HepG2 (cell line): ENCODE data around the gene MAB21L4. TPM values are rescaled to one million over a fixed set of nuclear protein-coding genes. Genes with fewer than 3 reads are reported as not detected.

Experiments
- ARHGAP35 ChIP-seq: sonication (generic); formaldehyde crosslinking; IDR thresholded peaks from 2 replicates; pipeline ENCODE4 v1.9.0; 2022; ENCODE audit warnings: mild to moderate bottlenecking, inconsistent platforms, moderate library complexity, missing genetic modification reagents, borderline replicate concordance
- CENPT ChIP-seq: sonication (generic); formaldehyde crosslinking; IDR thresholded peaks from 2 replicates; pipeline ENCODE4 v1.8.0; 2022; ENCODE audit warnings: low read depth, mild to moderate bottlenecking, moderate library complexity, missing genetic modification reagents
- HES4 ChIP-seq: sonication (generic); formaldehyde crosslinking; IDR thresholded peaks from 2 replicates; pipeline ENCODE4 v1.9.0; 2021; ENCODE audit warnings: mild to moderate bottlenecking, missing genetic modification reagents, borderline replicate concordance
- IKZF1 ChIP-seq: fragments of 450-650 bp; IDR thresholded peaks from 2 replicates; pipeline ENCODE4 v1.7.1; 2016
- KDM5B ChIP-seq: sonication (generic); formaldehyde crosslinking; IDR thresholded peaks from 2 replicates; pipeline ENCODE4 v1.4.0; 2020; ENCODE audit warnings: missing genetic modification reagents, mild to moderate bottlenecking, borderline replicate concordance
- KMT2A ChIP-seq: sonication (generic); formaldehyde crosslinking; IDR thresholded peaks from 2 replicates; pipeline ENCODE4 v1.4.0; 2020; ENCODE audit warnings: missing genetic modification reagents
- MTF2 ChIP-seq: sonication (generic); formaldehyde crosslinking; IDR thresholded peaks from 2 replicates; pipeline ENCODE4 v1.5.0; 2020; ENCODE audit warnings: missing genetic modification reagents, borderline replicate concordance
- NR2F1 ChIP-seq, 2 experiments: fragments of 450-650 bp in 1 of 2; formaldehyde crosslinking in 1 of 2; IDR thresholded peaks; 2 replicates each; pipeline versions ENCODE4 v1.5.0 to v1.6.1; 2016 to 2020; ENCODE audit warnings: mild to moderate bottlenecking in 1 of 2, missing compliant biosample characterization in 1 of 2, missing genetic modification reagents in 1 of 2, moderate library complexity in 1 of 2
- RXRA ChIP-seq: sonication (generic); formaldehyde crosslinking; IDR thresholded peaks from 2 replicates; pipeline ENCODE4 v1.5.1; 2020; ENCODE audit warnings: missing genetic modification reagents
- SIN3A ChIP-seq: IDR thresholded peaks from 2 replicates; pipeline ENCODE4 v1.6.1; 2011; ENCODE audit warnings: low read depth, mild to moderate bottlenecking, control low read depth, low read length, borderline replicate concordance
- SIN3B ChIP-seq: fragments of 150-350 bp; IDR thresholded peaks from 2 replicates; pipeline ENCODE4 v1.6.1; 2014; ENCODE audit warnings: low read length
- SNRNP70 ChIP-seq: fragments of 200-400 bp; formaldehyde crosslinking; IDR thresholded peaks from 2 replicates; pipeline ENCODE4 v1.6.1; 2017; ENCODE audit warnings: mild to moderate bottlenecking, low read depth, low read length, moderate library complexity
- SOX13 ChIP-seq, 3 experiments: fragments of 450-650 bp in 1 of 3; sonication (generic) in 1 of 3; formaldehyde crosslinking in 1 of 3; IDR thresholded peaks in 2 of 3; conservative IDR thresholded peaks in 1 of 3; 2 replicates each; pipeline versions ENCODE4 v1.5.0 to v1.6.1; 2016 to 2020; ENCODE audit warnings: antibody characterized with exemption in 1 of 3, mild to moderate bottlenecking in 1 of 3, missing compliant biosample characterization in 1 of 3, missing genetic modification reagents in 1 of 3, moderate library complexity in 1 of 3
- ZBTB38 ChIP-seq: sonication (generic); formaldehyde crosslinking; IDR thresholded peaks from 2 replicates; pipeline ENCODE4 v1.5.1; 2020; ENCODE audit warnings: mild to moderate bottlenecking, missing genetic modification reagents
- ZFP90 ChIP-seq: sonication (generic); formaldehyde crosslinking; IDR thresholded peaks from 2 replicates; pipeline ENCODE4 v1.8.0; 2022; ENCODE audit warnings: missing genetic modification reagents, mild to moderate bottlenecking, inconsistent platforms, borderline replicate concordance
- ZNF225 ChIP-seq: sonication (generic); formaldehyde crosslinking; IDR thresholded peaks from 2 replicates; pipeline ENCODE4 v1.4.0; 2020; ENCODE audit warnings: mild to moderate bottlenecking, missing genetic modification reagents
- ZNF234 ChIP-seq: sonication (generic); formaldehyde crosslinking; conservative IDR thresholded peaks from 2 replicates; pipeline ENCODE4 v1.5.1; 2020; ENCODE audit warnings: mild to moderate bottlenecking, missing genetic modification reagents
- ZNF296 ChIP-seq: sonication (generic); formaldehyde crosslinking; conservative IDR thresholded peaks from 2 replicates; pipeline ENCODE4 v1.5.0; 2020; ENCODE audit warnings: mild to moderate bottlenecking, missing genetic modification reagents
- ZNF335 ChIP-seq: sonication (generic); formaldehyde crosslinking; IDR thresholded peaks from 2 replicates; pipeline ENCODE4 v1.4.0; 2020; ENCODE audit warnings: missing genetic modification reagents
- ZNF468 ChIP-seq: sonication (generic); formaldehyde crosslinking; IDR thresholded peaks from 2 replicates; pipeline ENCODE4 v1.8.0; 2022; ENCODE audit warnings: mild to moderate bottlenecking, moderate library complexity, missing genetic modification reagents
- ZNF558 ChIP-seq: sonication (generic); formaldehyde crosslinking; IDR thresholded peaks from 2 replicates; pipeline ENCODE4 v1.9.0; 2022; ENCODE audit warnings: mild to moderate bottlenecking, missing genetic modification reagents, borderline replicate concordance
- polyA plus RNA-seq, 8 experiments: library from polyadenylated mRNA; depleted of rRNA in 3 of 8; stranded (reverse) in 7 of 8; unstranded in 1 of 8; fragments of >200 nt; fragmentation: Illumina TruSeq in 4 of 8; extraction: Trizol in 4 of 8; gene quantifications; 2 replicates each; pipeline versions ENCODE4 v1.2.1 to v1.2.3, GENCODE V29; 2011 to 2016; ENCODE audit warnings: low read depth in 4 of 8, missing spikeins in 1 of 8, mixed read lengths in 1 of 8; ENCODE audit not compliant: insufficient read depth in 1 of 8
- total RNA-seq, 5 experiments: library from RNA; depleted of rRNA; stranded (reverse); fragments of >200 nt; fragmentation: Illumina TruSeq; extraction: Trizol; gene quantifications; 2 replicates each; pipeline ENCODE4 v1.2.3, GENCODE V29; 2016; ENCODE audit warnings: low read depth in 1 of 5
- TF ChIP-seq, protein P1 (sequence below): sonication (generic); formaldehyde crosslinking; IDR thresholded peaks from 2 replicates; pipeline ENCODE4 v1.5.1; 2020; ENCODE audit warnings: missing genetic modification reagents, mild to moderate bottlenecking, borderline replicate concordance
- TF ChIP-seq, protein P2 (sequence below): sonication (generic); formaldehyde crosslinking; IDR thresholded peaks from 2 replicates; pipeline ENCODE4 v1.5.0; 2020; ENCODE audit warnings: mild to moderate bottlenecking, missing genetic modification reagents, borderline replicate concordance

The MAB21L4 gene
- total and polyA plus RNA-seq, 2 of the 13 experiments (the other 11 are each of a cell fraction or from before 2014, with no cell fraction given), result 3.0 to 14.0 TPM

DNA sequence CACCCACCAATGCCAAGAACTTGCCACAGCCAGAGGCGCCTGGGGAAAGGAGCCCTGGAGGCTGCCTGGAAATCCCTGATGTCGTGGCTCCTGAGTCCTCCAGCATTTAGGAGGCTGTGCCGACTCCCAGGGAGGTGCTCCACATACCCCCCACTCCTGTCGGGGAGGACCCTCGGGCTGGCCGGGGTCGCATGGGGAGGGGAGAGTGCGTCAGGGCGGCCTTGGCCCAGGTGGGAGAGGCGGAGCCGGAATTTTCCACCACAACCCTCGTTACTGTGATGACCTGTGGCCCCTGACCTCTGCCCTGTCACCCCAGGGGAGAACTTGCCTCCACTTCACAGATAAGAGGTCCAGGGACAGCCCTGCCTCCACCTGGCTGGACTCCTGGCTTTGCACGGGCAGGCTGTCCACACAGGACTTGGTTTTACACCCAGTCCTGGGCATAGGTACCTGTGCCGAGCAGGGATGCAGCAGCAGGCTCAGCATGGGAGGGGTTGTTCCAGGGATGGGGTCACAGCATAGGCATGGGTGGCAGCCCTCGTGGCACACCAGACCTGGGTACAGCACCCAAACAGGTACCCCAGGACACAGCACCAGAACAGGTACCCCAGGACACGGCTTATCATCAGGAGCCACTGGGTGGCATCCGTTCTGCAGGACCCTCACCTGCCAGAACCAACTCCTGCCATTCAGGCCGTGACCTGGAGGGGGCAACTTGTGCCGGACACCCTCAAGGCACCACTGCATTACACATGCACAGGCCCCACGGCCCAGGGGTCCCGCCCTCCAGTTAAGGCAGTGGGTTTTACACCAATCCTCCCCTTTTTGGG is 39.6 kb downstream of the MAB21L4 start (continued):
- TF ChIP-seq KDM5B (CRISPR knock-in tag) (no peak), SOX13 (IDR thresholded peaks at IDR 0.05) (no peak), SOX13 (CRISPR knock-in tag; conservative IDR thresholded peaks at IDR 0.05 in 1 of 2, IDR thresholded peaks at IDR 0.05 in 1 of 2) (peak in 1 of 2 experiments; percentile 51; a peak in 2 of 4 replicates), ZNF335 (CRISPR knock-in tag) (no peak), ZFP90 (peak; percentile 33; the same call in 1 of the 2 replicates), ZBTB38 (CRISPR knock-in tag) (peak; percentile 54), ARHGAP35 (CRISPR knock-in tag) (0 out of 2 replicates have a peak, but pooled peaks have one; percentile 55), SIN3A (0 out of 2 replicates have a peak, but pooled peaks have one; percentile 17), ZNF225 (CRISPR knock-in tag) (no peak), ZNF558 (CRISPR knock-in tag) (0 out of 2 replicates have a peak, but pooled peaks have one; percentile 15), SIN3B (0 out of 2 replicates have a peak, but pooled peaks have one; percentile 51), MTF2 (CRISPR knock-in tag) (0 out of 2 replicates have a peak, but pooled peaks have one; percentile 78), IKZF1 (no peak), KMT2A (0 out of 2 replicates have a peak, but pooled peaks have one; percentile 14), ZNF234 (no peak), CENPT (0 out of 2 replicates have a peak, but pooled peaks have one; percentile 46), SNRNP70 (no peak), ZNF468 (0 out of 2 replicates have a peak, but pooled peaks have one; percentile 92), NR2F1 (CRISPR knock-in tag; IDR thresholded peaks at IDR 0.05) (peak in 1 of 2 experiments; percentile 57; a peak in 2 of 4 replicates), HES4 (CRISPR knock-in tag) (peak; percentile 89; the same call in 1 of the 2 replicates), RXRA (CRISPR knock-in tag) (0 out of 2 replicates have a peak, but pooled peaks have one; percentile 45), ZNF296 (CRISPR knock-in tag) (no peak; the same call in 1 of the 2 replicates)
- TF ChIP-seq, protein P1, sequence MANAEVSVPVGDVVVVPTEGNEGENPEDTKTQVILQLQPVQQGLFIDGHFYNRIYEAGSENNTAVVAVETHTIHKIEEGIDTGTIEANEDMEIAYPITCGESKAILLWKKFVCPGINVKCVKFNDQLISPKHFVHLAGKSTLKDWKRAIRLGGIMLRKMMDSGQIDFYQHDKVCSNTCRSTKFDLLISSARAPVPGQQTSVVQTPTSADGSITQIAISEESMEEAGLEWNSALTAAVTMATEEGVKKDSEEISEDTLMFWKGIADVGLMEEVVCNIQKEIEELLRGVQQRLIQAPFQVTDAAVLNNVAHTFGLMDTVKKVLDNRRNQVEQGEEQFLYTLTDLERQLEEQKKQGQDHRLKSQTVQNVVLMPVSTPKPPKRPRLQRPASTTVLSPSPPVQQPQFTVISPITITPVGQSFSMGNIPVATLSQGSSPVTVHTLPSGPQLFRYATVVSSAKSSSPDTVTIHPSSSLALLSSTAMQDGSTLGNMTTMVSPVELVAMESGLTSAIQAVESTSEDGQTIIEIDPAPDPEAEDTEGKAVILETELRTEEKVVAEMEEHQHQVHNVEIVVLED (CRISPR knock-in tag), result no peak
- TF ChIP-seq, protein P2, sequence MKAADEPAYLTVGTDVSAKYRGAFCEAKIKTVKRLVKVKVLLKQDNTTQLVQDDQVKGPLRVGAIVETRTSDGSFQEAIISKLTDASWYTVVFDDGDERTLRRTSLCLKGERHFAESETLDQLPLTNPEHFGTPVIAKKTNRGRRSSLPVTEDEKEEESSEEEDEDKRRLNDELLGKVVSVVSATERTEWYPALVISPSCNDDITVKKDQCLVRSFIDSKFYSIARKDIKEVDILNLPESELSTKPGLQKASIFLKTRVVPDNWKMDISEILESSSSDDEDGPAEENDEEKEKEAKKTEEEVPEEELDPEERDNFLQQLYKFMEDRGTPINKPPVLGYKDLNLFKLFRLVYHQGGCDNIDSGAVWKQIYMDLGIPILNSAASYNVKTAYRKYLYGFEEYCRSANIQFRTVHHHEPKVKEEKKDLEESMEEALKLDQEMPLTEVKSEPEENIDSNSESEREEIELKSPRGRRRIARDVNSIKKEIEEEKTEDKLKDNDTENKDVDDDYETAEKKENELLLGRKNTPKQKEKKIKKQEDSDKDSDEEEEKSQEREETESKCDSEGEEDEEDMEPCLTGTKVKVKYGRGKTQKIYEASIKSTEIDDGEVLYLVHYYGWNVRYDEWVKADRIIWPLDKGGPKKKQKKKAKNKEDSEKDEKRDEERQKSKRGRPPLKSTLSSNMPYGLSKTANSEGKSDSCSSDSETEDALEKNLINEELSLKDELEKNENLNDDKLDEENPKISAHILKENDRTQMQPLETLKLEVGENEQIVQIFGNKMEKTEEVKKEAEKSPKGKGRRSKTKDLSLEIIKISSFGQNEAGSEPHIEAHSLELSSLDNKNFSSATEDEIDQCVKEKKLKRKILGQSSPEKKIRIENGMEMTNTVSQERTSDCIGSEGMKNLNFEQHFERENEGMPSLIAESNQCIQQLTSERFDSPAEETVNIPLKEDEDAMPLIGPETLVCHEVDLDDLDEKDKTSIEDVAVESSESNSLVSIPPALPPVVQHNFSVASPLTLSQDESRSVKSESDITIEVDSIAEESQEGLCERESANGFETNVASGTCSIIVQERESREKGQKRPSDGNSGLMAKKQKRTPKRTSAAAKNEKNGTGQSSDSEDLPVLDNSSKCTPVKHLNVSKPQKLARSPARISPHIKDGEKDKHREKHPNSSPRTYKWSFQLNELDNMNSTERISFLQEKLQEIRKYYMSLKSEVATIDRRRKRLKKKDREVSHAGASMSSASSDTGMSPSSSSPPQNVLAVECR (CRISPR knock-in tag), result no peak
